HCT116 (cell line): Measurements from ENCODE around the gene CDK4. TPM values are rescaled to one million over a fixed set of nuclear protein-coding genes. Genes with fewer than 3 reads are reported as not detected.

ENCODE experiments used
- ATAC-seq: fragments of 200-7000 bp; cut with Tn5 transposase; 2 replicates; pipeline ENCODE4 v1.9.1; 2020; ENCODE audit warnings: mild to moderate bottlenecking, moderate library complexity
- BruUV-seq: library from RNA; stranded (reverse); fragments of 400-500 nt; replicated peaks from 2 replicates; lab custom pipeline; 2021; lab: Mats Ljungman, UMichigan
- CTCF ChIA-PET: fragments of 300-600 bp; sonication (Branson Sonifier 250); formaldehyde crosslinking; loops from one replicate; lab custom pipeline; 2021; ENCODE audit warnings: antibody characterized with exemption; lab: Charles Lee
- POLR2A ChIA-PET: fragments of 300-600, 350-600 bp; sonication (Branson Sonifier 250); formaldehyde crosslinking; loops from one replicate; lab custom pipeline; 2021; ENCODE audit warnings: antibody characterized with exemption; lab: Charles Lee
- RAD21 ChIA-PET, 2 experiments: fragments of 300-600 bp; sonication (Branson Sonifier 250); formaldehyde crosslinking; loops; one replicate each; lab custom pipeline; 2023; ENCODE audit warnings: low total read pairs in 2 of 2; ENCODE audit not compliant: uncharacterized antibody in 2 of 2, unreplicated experiment in 2 of 2, low non-redundant PET in 1 of 2; lab: Charles Lee
- DNase-seq: peaks from one replicate; pipeline ENCODE4 v3.0.0-alpha.2; 2010; ENCODE audit warnings: low read depth, low spot score
- H2AFZ ChIP-seq: fragments of 200-600 bp; shearing (Covaris generic), sonication (generic); 2 replicates; pipeline ENCODE4 v1.6.1; 2017; ENCODE audit warnings: low read depth, mixed run types, mixed read lengths, antibody characterized with exemption, low read length; ENCODE audit not compliant: poor library complexity, severe bottlenecking
- H3K27ac ChIP-seq: 2 replicates; pipeline ENCODE4 v1.5.1; 2012; ENCODE audit warnings: low read depth, low read length
- H3K27me3 ChIP-seq: fragments of 200-600 bp; sonication (generic); 2 replicates; pipeline ENCODE4 v1.6.1; 2016; ENCODE audit warnings: mixed run types, low read length, mixed read lengths; ENCODE audit not compliant: insufficient read depth
- H3K36me3 ChIP-seq, 2 experiments: fragments of 200-500 bp in 1 of 2; fragments of 200-600 bp in 1 of 2; sonication (Bioruptor generic) in 1 of 2; sonication (generic) in 1 of 2; 2 replicates each; pipeline versions ENCODE4 v1.5.1 to v1.6.1; 2014 to 2016; ENCODE audit warnings: low read length in 2 of 2, inconsistent platforms in 1 of 2, mixed read lengths in 1 of 2, mixed run types in 1 of 2; ENCODE audit not compliant: insufficient read depth in 2 of 2, control insufficient read depth in 1 of 2
- H3K4me1 ChIP-seq, 2 experiments: fragments of 200-600 bp in 1 of 2; sonication (generic) in 1 of 2; 2 replicates each; pipeline versions ENCODE4 v1.5.1 to v1.6.1; 2012 to 2017; ENCODE audit warnings: low read length in 2 of 2, inconsistent platforms in 1 of 2, mild to moderate bottlenecking in 1 of 2, mixed read lengths in 1 of 2, mixed run types in 1 of 2, moderate library complexity in 1 of 2; ENCODE audit not compliant: insufficient read depth in 2 of 2, control insufficient read depth in 1 of 2
- H3K4me2 ChIP-seq: fragments of 200-600 bp; sonication (generic); 2 replicates; pipeline ENCODE4 v1.6.1; 2017; ENCODE audit warnings: mixed run types, low read length, mixed read lengths
- H3K4me3 ChIP-seq, 2 experiments: fragments of 200-600 bp in 1 of 2; sonication (generic) in 1 of 2; replicated peaks in 1 of 2; 2 replicates each; pipeline ENCODE4 v1.5.1; 2011 to 2016; ENCODE audit warnings: low read length in 2 of 2, control low read depth in 1 of 2, low read depth in 1 of 2, mild to moderate bottlenecking in 1 of 2, mixed read lengths in 1 of 2, mixed run types in 1 of 2
- H3K79me2 ChIP-seq: fragments of 200-600 bp; sonication (generic); 2 replicates; pipeline ENCODE4 v1.6.1; 2017; ENCODE audit warnings: mild to moderate bottlenecking, mixed run types, low read length, moderate library complexity, mixed read lengths; ENCODE audit not compliant: insufficient read depth
- H3K9ac ChIP-seq: fragments of 200-600 bp; sonication (generic); 2 replicates; pipeline ENCODE4 v1.6.1; 2016; ENCODE audit warnings: low read length, mixed read lengths
- H3K9me2 ChIP-seq: fragments of 200-600 bp; sonication (generic), shearing (Covaris generic); 2 replicates; pipeline ENCODE4 v1.6.1; 2017; ENCODE audit warnings: mixed run types, mild to moderate bottlenecking, moderate library complexity; ENCODE audit not compliant: insufficient read depth
- H3K9me3 ChIP-seq, 2 experiments: fragments of 200-500 bp in 1 of 2; fragments of 200-600 bp in 1 of 2; sonication (Bioruptor generic) in 1 of 2; sonication (generic) in 1 of 2; 2 replicates each; pipeline ENCODE4 v1.6.1; 2014 to 2017; ENCODE audit warnings: low read length in 2 of 2, mixed read lengths in 2 of 2, inconsistent platforms in 1 of 2, low read depth in 1 of 2, mild to moderate bottlenecking in 1 of 2, mixed run types in 1 of 2, moderate library complexity in 1 of 2; ENCODE audit not compliant: control insufficient read depth in 1 of 2, insufficient read depth in 1 of 2
- H4K20me1 ChIP-seq: fragments of 200-600 bp; sonication (generic), shearing (Covaris generic); 2 replicates; pipeline ENCODE4 v1.6.1; 2017; ENCODE audit warnings: mixed run types, mild to moderate bottlenecking, moderate library complexity; ENCODE audit not compliant: insufficient read depth
- ELF1 ChIP-seq: IDR thresholded peaks from 2 replicates; pipeline ENCODE4 v1.6.1; 2012; ENCODE audit warnings: low read depth, borderline replicate concordance
- EZH2 ChIP-seq: fragments of 200-600 bp; sonication (generic); IDR thresholded peaks from 2 replicates; pipeline ENCODE4 v1.6.1; 2017; ENCODE audit warnings: antibody characterized with exemption, mixed run types
- FOSL1 ChIP-seq: IDR thresholded peaks from 2 replicates; pipeline ENCODE4 v1.6.1; 2012; ENCODE audit warnings: low read depth
- POLR2A ChIP-seq: IDR thresholded peaks from 2 replicates; pipeline ENCODE4 v1.7.0; 2011; ENCODE audit warnings: borderline replicate concordance; ENCODE audit not compliant: insufficient read depth, insufficient read length; ENCODE audit errors: extremely low read depth
- RAD21 ChIP-seq: IDR thresholded peaks from 2 replicates; pipeline ENCODE4 v1.6.1; 2012; ENCODE audit warnings: low read depth, mild to moderate bottlenecking
- TCF7L2 ChIP-seq: IDR thresholded peaks from 2 replicates; pipeline ENCODE4 v1.7.0; 2011; ENCODE audit warnings: borderline replicate concordance, inconsistent platforms; ENCODE audit not compliant: insufficient read depth, insufficient read length; ENCODE audit errors: extremely low read depth
- YY1 ChIP-seq: IDR thresholded peaks from 2 replicates; pipeline ENCODE4 v1.6.1; 2011; ENCODE audit warnings: low read length, low read depth, moderate library complexity, mild to moderate bottlenecking; ENCODE audit not compliant: insufficient replicate concordance; ENCODE audit errors: extremely low read depth
- intact Hi-C: fragments of 100-400 bp; cut with micrococcal nuclease; formaldehyde crosslinking; loops from 2 replicates; pipeline ENCODE4 v1.10.0; 2022
- total RNA-seq: library from RNA; stranded (reverse); gene quantifications from one replicate; pipeline ENCODE4 v1.2.1, GENCODE V29; 2021; ENCODE audit not compliant: unreplicated experiment
- TF ChIP-seq, protein P1 (sequence below): IDR thresholded peaks from 2 replicates; pipeline ENCODE4 v1.6.1; 2011; ENCODE audit warnings: mild to moderate bottlenecking, low read length, moderate library complexity; ENCODE audit not compliant: insufficient replicate concordance; ENCODE audit errors: extremely low read depth
- TF ChIP-seq, protein P2 (sequence below): IDR thresholded peaks from 2 replicates; pipeline ENCODE4 v1.6.1; 2012

Gene CDK4
- total RNA-seq, 1 experiment from 2014 or later = 206 TPM

DNA sequence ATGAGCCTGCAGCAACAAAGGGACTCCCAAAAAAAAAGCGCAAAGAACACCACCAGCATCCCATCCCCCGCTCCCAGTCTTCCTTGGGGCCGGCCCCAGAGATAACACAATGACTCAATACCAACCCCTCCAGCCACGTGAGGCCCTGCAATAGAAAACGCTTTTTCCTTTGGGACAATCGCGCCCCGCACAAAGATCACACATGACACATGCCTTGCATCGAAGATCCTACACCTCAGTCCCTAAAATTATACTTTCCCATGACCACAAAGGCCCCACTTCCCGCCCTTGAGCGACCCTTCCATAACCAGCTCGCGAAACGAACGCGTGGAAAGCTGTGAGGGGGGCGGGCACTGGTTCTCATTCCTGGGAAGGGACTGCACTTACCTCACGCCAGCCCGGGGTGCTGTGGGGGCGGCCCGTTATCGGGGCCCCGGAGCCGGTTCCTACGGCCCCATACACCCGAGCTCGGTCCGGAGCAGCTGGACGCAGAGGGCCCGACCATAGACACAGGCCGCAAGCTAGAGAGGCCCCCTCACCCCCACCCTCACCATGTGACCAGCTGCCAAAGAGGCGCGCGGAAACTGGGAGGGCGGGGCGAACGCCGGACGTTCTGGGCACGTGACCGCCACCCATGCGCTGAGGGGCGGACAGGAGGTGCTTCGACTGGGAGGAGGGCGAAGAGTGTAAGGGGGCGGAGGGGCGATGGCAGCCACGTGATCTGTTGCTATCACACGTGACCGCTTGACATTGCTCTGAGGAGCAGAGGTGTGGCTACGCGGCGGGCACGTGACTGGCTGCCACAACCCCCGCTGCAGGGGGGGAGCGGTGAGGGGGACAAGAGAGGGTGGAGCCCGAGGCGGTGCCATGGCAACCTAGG lies at the start of gene CDK4 (continued):
- TF ChIP-seq EZH2 = no peak
- TF ChIP-seq, protein P1, sequence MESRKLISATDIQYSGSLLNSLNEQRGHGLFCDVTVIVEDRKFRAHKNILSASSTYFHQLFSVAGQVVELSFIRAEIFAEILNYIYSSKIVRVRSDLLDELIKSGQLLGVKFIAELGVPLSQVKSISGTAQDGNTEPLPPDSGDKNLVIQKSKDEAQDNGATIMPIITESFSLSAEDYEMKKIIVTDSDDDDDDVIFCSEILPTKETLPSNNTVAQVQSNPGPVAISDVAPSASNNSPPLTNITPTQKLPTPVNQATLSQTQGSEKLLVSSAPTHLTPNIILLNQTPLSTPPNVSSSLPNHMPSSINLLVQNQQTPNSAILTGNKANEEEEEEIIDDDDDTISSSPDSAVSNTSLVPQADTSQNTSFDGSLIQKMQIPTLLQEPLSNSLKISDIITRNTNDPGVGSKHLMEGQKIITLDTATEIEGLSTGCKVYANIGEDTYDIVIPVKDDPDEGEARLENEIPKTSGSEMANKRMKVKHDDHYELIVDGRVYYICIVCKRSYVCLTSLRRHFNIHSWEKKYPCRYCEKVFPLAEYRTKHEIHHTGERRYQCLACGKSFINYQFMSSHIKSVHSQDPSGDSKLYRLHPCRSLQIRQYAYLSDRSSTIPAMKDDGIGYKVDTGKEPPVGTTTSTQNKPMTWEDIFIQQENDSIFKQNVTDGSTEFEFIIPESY = peak; percentile 42

DNA sequence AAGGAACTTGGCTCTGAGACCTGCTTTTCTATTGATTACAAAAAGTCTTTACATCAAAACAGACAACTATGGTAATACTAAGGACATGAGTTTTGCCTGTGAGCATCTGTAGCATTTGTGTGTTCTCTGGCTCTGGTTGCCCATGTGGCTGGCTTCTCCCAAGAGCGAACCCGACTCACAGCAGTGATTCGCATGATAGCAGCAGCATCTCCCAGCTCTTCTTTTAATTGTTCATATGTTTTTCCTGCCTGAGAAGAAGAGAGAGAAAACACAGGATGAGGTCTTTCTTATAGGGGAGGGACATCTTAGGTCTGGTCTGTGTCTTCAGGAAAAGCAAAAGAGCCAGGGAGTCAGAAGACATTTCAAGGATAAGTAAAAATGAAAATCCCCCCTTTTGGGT lies 48.9 kb upstream of the CDK4 start:
- ATAC-seq = no peak
- H3K9ac ChIP-seq = no peak overlapping the region
- no peak overlapping the region for H3K4me2 ChIP-seq
- no TSS peak for BruUV-seq
- peaks cover 10 to 14% of the 10 kb centered on the region in 2 experiments; a peak in 3 of 4 replicates for H3K36me3 ChIP-seq
- H3K4me3 ChIP-seq = no peak overlapping the region
- H3K4me1 ChIP-seq = peaks cover 0 to 3% of the 10 kb centered on the region in 2 experiments; a peak in 1 of 4 replicates
- TF ChIP-seq YY1 (no peak), FOSL1 (no peak), TCF7L2 (no peak), POLR2A (no peak), ELF1 (no peak), RAD21 (no peak)
- TF ChIP-seq, protein P2, sequence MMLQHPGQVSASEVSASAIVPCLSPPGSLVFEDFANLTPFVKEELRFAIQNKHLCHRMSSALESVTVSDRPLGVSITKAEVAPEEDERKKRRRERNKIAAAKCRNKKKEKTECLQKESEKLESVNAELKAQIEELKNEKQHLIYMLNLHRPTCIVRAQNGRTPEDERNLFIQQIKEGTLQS = no peak
- H3K27ac ChIP-seq = no peak overlapping the region
- H3K9me3 ChIP-seq = no peaks in the 10 kb centered on the region
- DNase-seq = no peak
- no peak overlapping the region for H2AFZ ChIP-seq
- no peaks in the 10 kb centered on the region for H3K79me2 ChIP-seq
- H3K27me3 ChIP-seq = no peaks in the 10 kb centered on the region
- ChIA-PET CTCF (no interaction called here), POLR2A (no interaction called here), RAD21 (no interaction called here)
- intact Hi-C loops = no loop called here
- no peaks in the 10 kb centered on the region for H4K20me1 ChIP-seq
- no peaks in the 10 kb centered on the region for H3K9me2 ChIP-seq
